PC-9 (cell line): ENCODE results near the gene ZFHX3.

Experiments used
- EZH2 ChIP-seq: fragments of 200-600 bp; sonication (generic); IDR thresholded peaks from 2 replicates; pipeline ENCODE4 v1.8.0; 2017; ENCODE audit warnings: antibody characterized with exemption, low read depth
- TF ChIP-seq, protein P1 (sequence below): fragments of 200-600 bp; sonication (generic); conservative IDR thresholded peaks from 2 replicates; pipeline ENCODE4 v1.6.1; 2017; ENCODE audit warnings: mixed run types, antibody characterized with exemption, mild to moderate bottlenecking, moderate library complexity

DNA sequence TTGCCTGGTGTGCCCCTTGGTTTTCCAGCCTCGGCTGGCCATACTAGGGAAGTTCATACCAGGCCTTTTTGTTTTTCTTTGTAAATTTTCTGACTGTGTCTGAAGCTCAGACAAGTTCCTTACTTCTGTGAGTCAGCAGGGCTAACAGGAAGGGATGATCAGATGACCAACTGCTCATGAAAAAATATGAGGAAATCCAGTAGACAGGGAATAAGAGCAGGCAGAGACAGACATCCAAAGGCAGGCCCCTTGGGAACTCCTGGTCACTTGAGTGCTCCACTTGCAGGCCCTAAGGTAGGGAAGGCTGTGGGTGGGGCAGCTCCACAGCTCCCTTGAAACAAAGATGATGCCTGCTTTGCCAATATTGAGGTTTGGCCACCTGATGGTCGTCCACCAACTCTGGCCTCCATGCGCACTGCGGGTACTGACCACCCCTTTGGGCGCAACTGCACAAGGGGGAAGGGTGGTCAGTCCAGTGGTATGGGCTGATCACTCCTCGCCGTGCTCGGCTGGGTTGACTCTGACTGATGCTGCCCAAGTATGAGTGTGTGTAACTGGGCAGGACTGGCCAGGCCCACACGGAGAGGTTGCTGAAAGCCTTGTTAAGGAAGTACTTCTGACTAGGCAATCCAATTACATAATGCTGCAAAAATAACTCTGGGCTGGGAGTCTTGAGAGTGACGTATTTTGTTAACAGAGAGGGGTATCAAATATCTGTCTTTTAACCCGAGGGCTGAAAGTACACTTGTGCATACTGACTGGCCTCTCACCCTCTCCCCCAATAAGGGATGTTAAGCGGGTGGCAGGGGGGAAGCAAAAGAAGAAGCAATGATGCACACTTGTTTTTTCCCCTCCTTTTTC, 20.8 kb upstream of the ZFHX3 start:
- TF ChIP-seq, protein P1, sequence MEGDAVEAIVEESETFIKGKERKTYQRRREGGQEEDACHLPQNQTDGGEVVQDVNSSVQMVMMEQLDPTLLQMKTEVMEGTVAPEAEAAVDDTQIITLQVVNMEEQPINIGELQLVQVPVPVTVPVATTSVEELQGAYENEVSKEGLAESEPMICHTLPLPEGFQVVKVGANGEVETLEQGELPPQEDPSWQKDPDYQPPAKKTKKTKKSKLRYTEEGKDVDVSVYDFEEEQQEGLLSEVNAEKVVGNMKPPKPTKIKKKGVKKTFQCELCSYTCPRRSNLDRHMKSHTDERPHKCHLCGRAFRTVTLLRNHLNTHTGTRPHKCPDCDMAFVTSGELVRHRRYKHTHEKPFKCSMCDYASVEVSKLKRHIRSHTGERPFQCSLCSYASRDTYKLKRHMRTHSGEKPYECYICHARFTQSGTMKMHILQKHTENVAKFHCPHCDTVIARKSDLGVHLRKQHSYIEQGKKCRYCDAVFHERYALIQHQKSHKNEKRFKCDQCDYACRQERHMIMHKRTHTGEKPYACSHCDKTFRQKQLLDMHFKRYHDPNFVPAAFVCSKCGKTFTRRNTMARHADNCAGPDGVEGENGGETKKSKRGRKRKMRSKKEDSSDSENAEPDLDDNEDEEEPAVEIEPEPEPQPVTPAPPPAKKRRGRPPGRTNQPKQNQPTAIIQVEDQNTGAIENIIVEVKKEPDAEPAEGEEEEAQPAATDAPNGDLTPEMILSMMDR = no peak
- no peak for TF ChIP-seq EZH2
